Erythroblast (primary cell): ENCODE results near the gene LUC7L.

ENCODE experiments used
- GATA1 ChIP-seq: IDR thresholded peaks from 2 replicates; pipeline ENCODE4 v1.6.1; 2011; ENCODE audit warnings: low read depth, mild to moderate bottlenecking, control low read depth, low read length, moderate library complexity
- POLR2A ChIP-seq: IDR thresholded peaks from 2 replicates; pipeline ENCODE4 v1.6.1; 2011; ENCODE audit warnings: mild to moderate bottlenecking, low read length

GRCh38 chr16:183005-183404 lies 46.2 kb downstream of the LUC7L start:
- TF ChIP-seq POLR2A = no peak
- no peak for TF ChIP-seq GATA1
